ENCODE results near the gene RNPS1.

Gene RNPS1

DNA sequence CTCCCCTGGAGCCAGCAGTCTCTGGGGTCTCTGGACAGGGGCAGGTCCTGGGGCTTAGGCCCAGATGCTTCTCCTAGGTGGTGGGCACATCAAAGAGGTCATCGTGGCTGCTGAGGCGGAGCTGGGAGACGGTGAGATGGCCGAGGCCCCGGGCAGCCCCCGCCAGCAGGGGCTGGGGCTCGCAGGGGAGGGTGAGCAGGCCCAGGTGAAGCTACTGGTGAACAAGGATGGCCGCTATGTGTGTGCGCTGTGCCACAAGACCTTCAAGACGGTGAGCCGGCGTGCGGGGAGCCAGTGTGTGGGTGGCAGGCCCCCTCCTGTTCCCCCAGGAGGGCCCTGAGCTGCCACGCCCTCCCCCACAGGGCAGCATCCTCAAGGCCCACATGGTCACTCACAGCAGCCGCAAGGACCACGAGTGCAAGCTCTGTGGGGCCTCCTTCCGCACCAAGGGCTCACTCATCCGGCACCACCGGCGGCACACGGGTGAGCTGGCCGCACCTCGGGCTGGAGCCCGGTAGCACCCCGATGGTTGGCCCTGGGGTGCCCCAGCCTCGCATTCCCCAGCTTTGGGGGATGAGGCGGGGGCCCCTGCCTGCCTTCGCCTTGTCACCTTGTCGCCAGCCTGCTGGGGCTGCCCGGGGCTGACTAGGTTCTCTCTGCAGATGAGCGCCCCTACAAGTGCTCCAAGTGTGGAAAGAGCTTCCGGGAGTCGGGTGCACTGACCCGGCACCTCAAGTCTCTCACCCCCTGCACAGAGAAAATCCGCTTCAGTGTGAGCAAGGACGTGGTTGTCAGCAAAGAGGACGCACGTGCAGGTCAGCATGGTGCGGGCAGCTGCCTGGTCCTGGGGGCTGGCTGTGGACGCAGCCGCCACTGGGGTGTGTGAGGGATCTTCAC lies 35.6 kb downstream of the RNPS1 start:
- peaks cover 48% of the 10 kb centered on the region for H3K36me3 ChIP-seq (replicated peaks)
- in situ Hi-C loops (cut with HindIII; ENCODE audit: low pct_ligation_motif_present, low sequenced_read_pairs) = no loop called here
- H3K4me3 ChIP-seq (ENCODE audit: low read depth, low read length) = no peak overlapping the region
- peaks cover 5% of the 10 kb centered on the region for H3K27me3 ChIP-seq (replicated peaks)
- H3K27ac ChIP-seq = no peak overlapping the region
- TF ChIP-seq, protein P1, sequence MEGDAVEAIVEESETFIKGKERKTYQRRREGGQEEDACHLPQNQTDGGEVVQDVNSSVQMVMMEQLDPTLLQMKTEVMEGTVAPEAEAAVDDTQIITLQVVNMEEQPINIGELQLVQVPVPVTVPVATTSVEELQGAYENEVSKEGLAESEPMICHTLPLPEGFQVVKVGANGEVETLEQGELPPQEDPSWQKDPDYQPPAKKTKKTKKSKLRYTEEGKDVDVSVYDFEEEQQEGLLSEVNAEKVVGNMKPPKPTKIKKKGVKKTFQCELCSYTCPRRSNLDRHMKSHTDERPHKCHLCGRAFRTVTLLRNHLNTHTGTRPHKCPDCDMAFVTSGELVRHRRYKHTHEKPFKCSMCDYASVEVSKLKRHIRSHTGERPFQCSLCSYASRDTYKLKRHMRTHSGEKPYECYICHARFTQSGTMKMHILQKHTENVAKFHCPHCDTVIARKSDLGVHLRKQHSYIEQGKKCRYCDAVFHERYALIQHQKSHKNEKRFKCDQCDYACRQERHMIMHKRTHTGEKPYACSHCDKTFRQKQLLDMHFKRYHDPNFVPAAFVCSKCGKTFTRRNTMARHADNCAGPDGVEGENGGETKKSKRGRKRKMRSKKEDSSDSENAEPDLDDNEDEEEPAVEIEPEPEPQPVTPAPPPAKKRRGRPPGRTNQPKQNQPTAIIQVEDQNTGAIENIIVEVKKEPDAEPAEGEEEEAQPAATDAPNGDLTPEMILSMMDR (IDR thresholded peaks at IDR 0.05; ENCODE audit: low read depth, low read length, missing control alignments) = no peak
- DNase-seq = no peak

DNA sequence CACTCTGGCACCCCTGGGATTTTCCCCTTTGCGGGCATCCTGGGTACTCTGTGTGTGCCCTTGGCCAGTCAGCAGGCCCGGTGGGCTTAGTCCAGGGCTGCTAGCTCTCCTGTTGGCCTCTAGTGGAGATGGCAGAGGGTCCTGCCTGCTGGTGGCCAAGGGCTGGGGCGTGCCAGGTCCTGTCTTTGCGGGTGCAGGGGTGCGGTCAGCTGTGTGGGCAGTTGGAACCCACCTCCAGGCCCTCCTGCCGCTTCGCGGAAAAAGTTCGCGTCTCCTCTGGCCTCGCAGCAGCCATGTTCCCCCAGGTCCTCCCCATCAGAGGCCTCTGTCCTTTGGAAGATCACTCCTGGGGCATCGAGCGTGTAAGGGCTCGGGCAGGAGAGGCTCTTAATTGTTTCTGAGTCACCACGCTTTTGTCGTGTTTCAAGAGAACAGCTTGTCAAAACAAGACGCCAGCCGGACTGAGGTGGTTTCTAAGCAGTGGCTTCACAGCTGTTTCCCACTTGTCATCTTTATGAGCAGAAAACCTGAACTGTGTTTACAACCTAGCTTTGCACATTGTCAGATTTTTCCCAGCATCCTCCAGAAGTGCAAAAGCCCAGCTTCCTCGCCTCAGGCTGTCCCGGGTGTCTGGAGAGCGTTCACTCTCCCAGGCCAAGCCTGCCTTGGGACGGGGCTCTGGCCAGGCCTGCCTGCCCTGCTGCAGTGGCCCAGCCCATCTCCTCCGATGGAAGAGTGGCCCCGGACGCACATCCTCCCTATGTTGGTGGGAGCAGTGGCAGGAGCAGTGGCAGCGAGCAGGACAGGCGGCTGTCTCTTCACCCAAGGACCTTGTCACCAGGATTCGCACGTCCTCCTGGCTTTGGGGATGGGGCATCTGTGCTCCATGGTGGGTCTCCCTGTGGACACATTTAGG lies 36.7 kb downstream of the RNPS1 start:
- H3K27ac ChIP-seq = no peak overlapping the region
- no peak for DNase-seq
- TF ChIP-seq, protein P1 (IDR thresholded peaks at IDR 0.05; ENCODE audit: low read depth, low read length, missing control alignments) = no peak
- H3K4me3 ChIP-seq (ENCODE audit: low read depth, low read length) = no peak overlapping the region
- no peaks in the 10 kb centered on the region for H3K27me3 ChIP-seq (replicated peaks)
- H3K36me3 ChIP-seq (replicated peaks) = peaks cover 48% of the 10 kb centered on the region
- in situ Hi-C loops (cut with HindIII; ENCODE audit: low pct_ligation_motif_present, low sequenced_read_pairs) = no loop called here

DNA sequence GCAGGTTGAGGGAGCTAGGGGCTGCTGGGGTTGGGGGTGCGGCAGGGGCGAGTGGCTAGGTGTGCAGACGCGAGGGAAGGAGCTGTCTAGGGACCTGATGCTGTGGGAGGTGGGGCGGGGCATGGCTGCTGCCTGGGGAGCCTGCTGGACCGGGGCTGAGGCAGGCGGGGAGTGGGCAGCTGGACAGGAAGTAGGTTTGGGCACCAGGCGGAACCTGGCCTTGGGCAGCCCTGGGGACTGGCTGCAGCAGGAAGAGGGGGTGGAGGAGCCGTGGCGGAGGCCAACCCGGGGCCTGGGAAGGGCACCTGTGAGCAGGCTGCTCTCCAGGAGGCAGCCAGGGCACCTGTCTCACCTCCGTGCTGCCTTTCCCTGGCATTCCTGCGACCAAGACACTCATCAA lies 37.5 kb downstream of the RNPS1 start:
- Histone ChIP-seq H3K4me3 (ENCODE audit: low read depth, low read length) (no peak overlapping the region), H3K27me3 (replicated peaks) (no peaks in the 10 kb centered on the region), H3K36me3 (replicated peaks) (peaks cover 47% of the 10 kb centered on the region), H3K27ac (no peak overlapping the region)
- in situ Hi-C loops (cut with HindIII; ENCODE audit: low pct_ligation_motif_present, low sequenced_read_pairs) = no loop called here
- DNase-seq = no peak
- TF ChIP-seq, protein P1 (IDR thresholded peaks at IDR 0.05; ENCODE audit: low read depth, low read length, missing control alignments) = no peak

DNA sequence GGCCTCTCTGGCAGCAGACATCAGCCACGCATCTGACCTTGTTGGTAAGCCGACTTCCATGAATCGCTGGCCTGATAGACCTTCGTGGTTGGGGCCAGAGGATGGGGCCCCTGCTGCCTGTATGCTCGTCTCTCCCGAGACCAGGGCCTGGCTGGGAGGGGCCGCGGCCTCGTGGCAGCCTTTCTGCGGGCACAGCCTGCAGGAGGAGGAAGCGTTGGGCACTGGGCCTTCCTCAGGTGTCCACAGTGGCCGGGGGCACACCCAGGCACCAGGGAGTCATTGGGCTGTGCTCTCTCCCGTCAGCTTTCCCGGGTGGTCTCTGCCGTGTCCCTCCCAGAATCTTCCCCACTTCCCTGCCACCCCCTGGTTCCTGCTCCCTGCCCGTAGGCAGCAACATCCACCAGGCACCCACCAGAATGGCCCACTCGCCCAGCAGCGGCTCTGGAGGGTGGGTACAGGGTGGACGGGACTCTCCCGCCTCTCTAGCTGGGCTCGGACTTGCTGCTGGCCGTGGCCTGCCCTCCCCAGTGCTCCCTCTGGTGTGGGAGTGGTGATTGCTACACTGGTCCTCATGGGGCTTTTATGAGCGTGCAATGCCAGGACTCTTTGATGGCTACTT lies 38.2 kb downstream of the RNPS1 start:
- Histone ChIP-seq H3K27me3 (replicated peaks) (no peaks in the 10 kb centered on the region), H3K4me3 (ENCODE audit: low read depth, low read length) (no peak overlapping the region), H3K36me3 (replicated peaks) (peaks cover 40% of the 10 kb centered on the region), H3K27ac (no peak overlapping the region)
- TF ChIP-seq, protein P1 (IDR thresholded peaks at IDR 0.05; ENCODE audit: low read depth, low read length, missing control alignments) = no peak
- DNase-seq = no peak
- in situ Hi-C loops (cut with HindIII; ENCODE audit: low pct_ligation_motif_present, low sequenced_read_pairs) = no loop called here

DNA sequence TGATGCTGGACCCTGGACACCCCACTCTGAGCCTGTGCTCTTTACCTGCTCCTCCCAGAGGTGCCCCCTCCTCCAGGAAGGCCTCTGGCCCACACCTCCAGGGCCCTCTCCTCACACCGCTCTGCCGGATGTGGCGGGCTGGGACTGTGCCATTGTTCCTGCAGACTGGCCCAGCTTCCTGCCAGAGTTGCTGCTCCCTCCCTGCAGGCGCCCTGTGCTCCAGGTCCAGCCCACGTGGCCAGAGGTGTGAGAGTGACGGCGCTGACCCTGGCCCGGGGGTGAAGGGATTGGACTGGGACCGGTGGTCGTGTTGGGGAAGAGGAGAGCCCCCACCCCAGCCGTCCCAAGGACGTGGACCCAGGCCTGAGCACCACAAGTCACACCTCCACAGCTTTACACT lies 38.8 kb downstream of the RNPS1 start:
- TF ChIP-seq, protein P1 (IDR thresholded peaks at IDR 0.05; ENCODE audit: low read depth, low read length, missing control alignments) = no peak
- in situ Hi-C loops (cut with HindIII; ENCODE audit: low pct_ligation_motif_present, low sequenced_read_pairs) = no loop called here
- Histone ChIP-seq H3K4me3 (ENCODE audit: low read depth, low read length) (no peak overlapping the region), H3K27me3 (replicated peaks) (no peaks in the 10 kb centered on the region), H3K27ac (no peak overlapping the region), H3K36me3 (replicated peaks) (peaks cover 36% of the 10 kb centered on the region)
- no peak for DNase-seq

All from brain microvascular endothelial cell (primary cell).